GM18499 (cell line): ENCODE data around the gene TOM1L2.

Source experiments
- ATAC-seq: cut with Tn5 transposase; IDR thresholded peaks from one replicate; pipeline ENCODE4 v1.9.1; 2021; ENCODE audit warnings: moderate number of reproducible peaks; ENCODE audit not compliant: insufficient read depth, unreplicated experiment

Gene TOM1L2

DNA sequence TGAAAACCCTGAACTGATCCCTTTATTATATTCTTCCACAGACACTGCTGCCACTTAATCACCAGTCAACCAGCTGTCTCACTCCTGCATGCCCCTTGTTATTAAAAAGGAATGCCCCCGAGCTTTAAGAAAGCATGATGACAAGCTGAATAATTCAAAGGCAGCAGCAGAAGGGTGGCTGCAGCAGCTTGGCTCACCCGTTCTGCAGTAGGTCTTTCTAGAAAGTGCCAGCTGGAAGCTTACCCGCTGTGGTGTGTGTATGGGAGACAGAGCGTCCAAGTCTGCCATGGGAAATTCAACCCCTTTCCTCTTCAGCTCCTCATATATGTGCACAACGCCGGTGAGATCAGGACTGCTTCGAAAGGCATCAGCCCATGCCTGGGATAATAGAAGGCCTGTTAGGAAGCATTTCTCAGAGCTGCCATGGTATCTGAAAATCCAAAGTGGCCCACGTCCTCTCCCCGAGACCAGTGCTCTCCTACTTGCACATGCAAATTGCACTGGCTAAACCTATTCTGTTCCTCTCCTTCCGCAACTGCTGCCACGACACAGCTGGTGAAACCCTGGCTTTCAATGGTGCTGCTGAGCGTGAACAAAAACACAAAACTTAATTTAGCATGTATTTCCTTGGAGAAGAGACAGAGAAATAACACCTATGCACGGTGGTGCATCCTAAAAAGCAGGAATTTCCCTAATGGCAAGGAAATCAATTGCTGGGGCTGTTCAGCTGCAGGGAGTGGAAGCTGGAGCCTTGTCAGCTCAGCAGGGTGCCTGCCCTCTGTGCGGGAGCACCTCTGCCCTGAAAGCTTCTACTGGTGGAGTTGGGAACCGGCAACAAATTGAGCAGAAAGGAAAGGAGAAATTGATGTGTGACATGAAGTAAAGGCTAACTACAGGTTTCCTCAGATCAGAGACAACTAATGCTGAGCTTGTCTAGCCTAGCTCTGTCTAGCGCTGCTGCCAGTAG, 87.5 kb downstream of the TOM1L2 start:
- no peak for ATAC-seq

DNA sequence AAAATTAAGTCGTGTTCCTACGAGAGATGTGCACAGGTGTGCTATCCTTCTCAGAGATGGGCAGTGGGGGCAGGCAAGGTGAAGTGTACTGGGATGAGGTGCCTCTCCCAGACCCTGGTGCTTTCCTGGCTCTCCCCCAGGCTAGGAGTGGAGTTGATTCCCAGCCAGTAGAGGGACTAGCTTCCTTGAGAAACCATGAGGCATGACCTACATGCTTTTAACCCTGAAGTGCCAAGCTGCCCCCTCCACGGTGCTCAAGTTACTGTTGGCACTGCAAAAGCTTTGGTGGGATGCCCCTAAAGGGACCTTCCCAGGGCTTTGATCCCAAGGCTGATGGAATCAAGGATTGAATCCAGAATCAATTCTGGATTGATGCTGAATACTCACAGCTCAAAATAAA, 88.4 kb downstream of the TOM1L2 start:
- no peak for ATAC-seq

DNA sequence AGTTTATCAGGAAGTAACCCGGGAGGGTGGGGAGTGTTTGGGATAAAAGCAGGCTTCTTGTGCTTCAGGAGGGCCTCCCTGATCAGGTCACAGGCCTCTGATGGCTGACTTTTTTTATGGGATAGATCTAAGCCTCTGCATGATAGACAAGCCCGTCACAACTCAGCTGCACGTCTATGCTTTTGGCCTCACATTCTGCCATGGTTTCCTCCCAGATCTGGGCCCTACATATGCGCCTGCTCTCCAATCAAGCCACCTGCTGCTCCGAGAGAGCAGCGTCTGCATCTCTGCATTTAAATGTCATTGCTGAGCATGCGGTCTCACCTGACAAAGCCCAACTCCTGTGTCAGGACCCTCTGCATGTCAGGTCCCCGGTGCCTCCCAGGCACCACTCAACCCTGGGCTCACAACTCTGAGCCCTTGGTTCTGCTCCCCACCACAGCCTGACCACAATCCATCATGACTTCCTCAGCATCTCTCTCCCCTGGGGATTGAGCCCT, 90.1 kb downstream of the TOM1L2 start:
- no peak for ATAC-seq

DNA sequence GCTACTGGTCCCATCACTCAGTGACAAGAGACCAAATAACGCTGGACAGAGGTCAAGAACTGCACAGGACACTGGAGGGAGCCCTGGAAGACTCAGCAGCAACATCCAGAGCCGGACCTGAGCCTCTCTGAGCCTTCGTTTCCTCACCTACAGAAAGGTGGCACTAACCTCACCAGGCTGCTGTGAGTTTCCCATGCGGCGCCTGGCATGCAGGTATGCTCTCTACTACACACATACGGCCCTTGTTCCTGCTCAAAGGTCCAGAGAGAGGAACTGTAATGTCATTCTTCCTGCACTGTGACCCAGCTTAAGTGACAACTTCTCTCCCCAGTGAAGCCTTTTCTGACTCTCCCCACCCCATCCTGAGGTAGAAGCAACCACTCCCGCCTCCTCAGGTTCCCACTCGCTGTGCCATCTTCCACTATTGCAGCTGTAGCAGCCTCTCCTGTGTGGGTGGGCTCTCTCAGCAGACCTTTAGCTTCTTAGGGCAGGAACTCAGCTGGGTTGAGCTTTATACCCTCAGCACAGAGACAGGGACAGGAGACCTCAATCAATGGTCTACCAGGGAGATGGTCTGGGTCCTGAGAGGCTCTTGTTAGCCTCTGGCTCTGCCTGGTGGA, 91.5 kb downstream of the TOM1L2 start:
- ATAC-seq: no peak

DNA sequence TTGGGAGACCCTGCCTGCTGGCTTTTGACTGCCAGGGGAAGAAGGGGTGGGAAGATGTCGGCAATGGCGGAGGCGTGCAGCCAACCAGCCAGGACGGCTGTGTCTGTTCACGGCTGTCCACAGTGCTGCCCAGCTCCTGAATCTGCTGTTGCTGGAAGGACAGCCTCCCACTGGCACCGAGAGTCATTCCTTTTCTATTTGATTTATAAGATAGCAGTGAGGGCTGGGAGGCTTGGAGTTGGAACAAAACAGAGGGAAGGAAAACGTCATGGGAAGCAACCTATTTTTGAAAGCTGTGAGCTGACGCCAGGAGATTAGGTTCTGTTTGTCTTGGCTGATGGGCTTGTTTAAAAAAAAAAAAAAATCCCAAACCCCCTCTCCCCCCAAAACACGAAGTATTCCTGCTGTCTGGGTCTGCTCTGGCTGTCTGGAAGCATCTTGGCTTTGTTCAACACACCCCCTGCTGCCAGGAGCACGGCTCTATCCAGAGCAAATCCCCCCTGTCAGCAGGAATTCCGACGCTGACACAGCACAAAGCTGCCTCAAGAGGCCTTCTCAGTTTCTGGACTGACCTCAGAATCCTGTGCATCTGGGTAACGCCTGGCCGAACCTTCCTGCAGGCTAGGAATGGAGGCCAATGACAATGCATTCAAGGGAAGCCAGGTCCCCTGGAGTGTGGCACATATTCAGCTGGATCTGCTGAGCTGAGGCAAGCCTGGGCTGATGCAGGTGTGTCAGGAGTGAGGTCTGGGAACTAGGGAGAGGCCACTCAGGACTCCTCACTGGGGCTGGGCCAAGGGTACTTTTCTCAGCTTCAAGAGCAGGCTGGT, 94.5 kb downstream of the TOM1L2 start:
- no peak for ATAC-seq

GRCh38 chr17:17876959-17877528, 95.2 kb downstream of the TOM1L2 start:
- ATAC-seq: no peak

DNA sequence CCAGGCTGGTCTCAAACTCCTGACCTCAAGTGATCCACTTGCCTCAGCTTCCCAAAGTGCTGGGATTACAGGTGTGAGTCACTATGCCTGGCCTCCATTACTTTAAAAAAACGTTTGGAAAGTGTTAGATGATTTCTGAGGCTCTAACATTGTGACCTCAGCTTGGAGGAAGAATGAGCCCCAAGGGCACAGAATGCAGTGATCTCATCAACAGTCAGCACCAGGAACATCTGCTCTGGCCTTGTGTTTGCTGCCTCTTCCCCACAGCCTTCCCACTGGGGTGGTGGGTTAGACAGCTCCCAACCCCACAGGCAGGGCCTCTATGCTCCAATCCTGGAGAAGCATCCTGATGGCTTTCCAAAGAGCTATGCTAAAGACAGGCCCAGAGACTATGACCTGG, 97.7 kb downstream of the TOM1L2 start:
- no peak for ATAC-seq

DNA sequence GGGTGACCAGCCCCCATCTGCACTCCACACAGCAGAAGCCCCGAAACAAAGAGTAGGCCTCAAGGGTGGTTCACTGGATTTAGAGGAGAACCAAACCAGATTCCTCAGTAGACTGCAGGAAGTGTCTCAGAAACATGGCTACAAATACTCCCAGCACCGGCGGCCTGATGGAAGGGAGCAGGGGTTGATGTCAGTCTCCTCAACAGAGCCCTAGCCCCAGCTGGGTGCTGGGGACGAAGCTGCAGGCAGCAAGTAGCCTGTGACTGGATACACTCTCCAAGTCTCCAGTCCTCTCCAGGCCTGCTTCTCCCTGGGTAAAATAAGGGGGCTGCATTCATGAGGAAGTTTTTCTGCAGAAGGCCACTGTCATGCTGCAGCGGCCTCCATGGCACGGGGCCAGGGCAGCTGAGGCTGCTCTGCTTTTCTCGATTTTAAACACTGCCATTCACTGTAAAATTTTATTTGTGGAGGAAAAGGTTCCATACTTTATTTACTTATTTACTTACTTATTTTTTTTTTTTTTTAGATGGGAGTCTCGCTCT, 98.7 kb downstream of the TOM1L2 start:
- ATAC-seq: no peak

DNA sequence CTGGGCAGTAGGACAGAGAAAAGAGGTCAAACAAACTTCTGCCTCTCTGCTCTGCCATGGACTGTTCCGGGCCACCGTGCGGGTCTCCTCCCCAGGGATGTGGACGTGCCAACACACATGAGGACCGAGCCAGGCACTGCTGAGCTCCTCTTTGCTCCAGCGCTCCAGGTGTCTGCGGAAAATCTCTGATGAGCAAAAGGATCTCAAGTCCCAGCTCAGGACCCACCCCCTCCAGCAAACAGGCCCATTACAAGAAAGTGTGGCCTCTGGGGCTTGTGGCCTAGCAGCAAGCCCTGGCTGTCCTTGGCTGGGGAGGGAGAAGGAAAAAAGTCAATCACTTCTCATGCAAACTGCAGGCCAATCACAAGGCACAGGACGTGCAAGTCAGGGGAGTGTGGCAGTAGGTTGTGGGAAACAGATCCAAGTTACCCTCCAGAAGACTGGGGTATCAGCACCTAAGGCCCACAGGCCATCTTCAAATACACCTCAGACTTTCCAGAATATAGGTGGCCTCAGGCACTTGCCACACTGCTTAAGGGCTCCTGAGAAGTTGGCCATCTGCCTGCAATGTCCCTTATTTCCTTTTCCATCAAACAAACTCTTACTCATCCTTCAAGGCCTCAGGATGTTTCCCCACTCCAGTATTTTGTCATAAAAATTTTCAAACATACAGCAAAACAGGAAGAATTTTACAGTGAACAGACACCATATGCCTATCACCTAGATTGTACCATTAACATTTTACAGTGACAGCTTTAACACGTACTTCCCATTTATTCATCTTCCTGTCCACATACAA, 99.5 kb downstream of the TOM1L2 start:
- no peak for ATAC-seq

DNA sequence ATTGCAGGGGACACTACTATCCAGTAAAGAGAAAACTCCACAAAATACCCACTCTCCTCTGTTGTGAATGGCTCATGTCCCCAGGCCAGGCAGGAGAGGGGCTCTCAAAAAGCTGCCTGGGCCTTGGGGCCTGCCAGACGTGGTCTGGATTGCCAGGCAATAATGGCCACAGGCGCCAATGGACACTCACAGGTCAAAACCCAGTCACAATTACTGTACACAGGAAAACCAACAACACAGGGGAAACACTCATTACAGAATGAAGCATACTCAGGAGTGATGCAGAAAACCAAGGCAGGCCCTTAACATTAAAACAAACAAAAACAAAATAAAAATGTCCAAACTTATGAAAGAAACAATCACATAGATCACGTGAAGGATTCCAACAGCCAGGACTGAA, 100.3 kb downstream of the TOM1L2 start:
- no peak for ATAC-seq

DNA sequence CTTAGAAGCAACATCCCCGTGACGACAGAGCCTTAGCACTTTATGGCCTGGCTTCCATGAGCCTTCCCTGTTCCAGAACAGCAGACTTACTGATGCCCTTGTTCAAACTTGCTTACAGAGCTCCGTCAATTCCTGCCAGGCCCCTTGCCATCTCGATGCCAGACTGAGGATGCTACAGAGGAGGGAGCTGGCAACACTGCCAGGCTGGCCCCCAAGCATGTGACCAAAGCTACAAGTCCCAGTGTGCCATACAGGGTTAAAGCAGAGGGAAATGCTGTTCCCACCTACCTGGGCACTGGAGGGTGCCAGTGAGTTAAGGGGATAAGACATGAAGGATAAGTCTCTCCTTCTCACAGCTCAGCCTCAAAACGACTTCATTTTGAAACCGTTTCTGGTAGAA, 102.0 kb downstream of the TOM1L2 start:
- ATAC-seq: no peak

DNA sequence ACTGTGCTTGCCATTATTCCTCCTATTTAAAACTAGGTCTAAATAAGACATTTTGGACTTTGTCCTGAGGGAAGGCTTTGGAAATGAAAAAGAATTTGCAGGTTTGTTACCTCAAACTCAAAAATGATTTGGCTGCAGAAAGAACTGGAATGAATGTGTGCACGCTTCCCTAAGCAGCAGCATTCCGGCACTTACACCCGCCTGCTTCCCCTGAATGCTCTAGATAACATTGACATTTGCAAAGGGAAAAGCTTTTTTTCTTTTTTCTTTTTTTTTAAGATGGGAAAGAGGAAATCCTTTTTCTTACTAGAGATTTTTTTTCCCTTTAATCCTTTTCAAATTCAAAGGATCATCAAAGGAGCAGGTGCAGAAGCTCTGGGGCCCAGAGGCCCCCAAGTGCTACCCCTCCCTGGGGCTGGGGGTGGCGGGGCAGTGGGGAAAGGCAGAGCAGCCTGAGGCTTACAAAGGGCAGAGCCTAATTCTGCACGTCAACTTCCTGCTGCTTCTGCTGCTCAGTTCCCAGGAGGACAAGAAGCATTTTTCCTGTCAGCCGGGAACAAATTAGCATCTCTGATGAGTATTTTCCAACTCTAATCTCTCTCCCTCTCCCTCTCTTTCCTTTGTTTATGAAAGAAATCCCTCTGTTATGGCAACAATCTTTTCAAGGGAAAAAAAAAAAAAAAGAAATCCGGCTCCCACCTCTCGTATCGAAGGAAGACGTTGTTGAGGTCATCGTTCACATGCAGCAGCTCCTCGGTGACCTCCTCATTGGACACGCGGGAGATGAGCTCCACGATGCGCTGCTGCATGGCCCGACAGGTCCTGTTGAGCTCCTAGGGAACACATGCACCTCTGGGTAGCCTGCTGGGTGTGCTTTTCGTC, 103.3 kb downstream of the TOM1L2 start:
- no peak for ATAC-seq

DNA sequence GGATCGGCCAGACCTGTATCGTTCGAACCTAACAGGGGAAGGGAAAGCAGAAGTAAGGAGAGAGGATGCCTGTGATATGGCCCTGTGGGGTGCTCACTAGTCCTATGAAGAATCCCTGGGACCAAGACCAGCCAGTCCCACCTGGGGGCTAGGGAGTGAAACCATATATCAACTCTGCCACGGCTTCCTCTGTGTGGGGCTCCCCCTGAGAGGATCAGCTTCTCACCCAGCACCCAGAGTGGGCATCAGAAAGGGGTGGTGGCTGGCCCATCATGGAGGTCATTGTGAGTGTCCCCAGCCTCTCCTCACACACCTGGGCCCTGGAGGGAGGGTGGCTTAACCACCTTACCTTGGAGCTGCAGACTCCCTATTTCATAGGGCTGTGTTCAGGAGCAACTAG, 105.3 kb downstream of the TOM1L2 start:
- no peak for ATAC-seq

- ATAC-seq: no peak
Measured at GRCh38 chr17:17866425-17866824, 105.8 kb downstream of the TOM1L2 start.

GRCh38 chr17:17865035-17865434, 107.2 kb downstream of the TOM1L2 start:
- no peak for ATAC-seq

- ATAC-seq: no peak
Measured at GRCh38 chr17:17860766-17861107, 111.5 kb downstream of the TOM1L2 start.

DNA sequence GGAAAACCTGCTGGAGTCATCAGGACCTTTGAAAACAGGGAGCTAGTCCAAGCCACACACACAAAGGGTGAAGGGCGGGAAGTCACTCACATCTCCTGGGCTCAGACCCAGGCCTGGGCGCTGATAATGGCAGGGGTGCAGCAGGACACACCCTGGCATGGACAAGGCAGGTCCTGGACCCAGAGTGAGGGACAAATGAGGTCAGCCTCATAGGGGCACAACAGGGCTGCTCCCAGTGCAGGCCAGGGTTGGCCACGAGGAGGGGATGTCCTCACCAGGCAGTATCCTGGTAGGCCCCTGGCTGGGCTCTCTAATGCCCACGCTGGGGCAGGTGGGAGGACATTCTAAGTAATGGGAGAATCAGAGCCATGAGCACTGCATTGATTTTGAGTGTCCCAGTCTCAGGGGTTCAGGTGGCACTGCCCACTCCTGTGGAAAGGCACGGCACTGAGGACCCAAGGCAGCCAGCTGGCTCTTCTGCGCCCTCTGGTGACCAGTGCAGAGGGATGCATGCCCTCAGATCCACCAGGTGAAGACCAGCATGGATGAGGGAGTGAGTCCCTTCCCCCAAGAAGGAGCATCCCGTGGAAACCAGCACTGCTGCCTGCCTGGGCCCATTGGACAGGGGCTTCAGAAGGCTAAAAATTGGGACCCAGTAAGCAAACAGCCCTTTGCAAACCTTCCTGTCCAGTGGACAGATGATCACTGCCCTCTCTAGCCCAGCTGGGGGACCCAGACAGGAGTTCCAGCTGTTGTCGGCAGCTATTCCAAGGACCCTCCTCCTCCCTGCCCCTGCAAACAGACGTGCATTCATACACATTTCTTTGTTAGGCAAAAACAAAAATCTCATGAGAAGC, 112.1 kb downstream of the TOM1L2 start:
- no peak for ATAC-seq

DNA sequence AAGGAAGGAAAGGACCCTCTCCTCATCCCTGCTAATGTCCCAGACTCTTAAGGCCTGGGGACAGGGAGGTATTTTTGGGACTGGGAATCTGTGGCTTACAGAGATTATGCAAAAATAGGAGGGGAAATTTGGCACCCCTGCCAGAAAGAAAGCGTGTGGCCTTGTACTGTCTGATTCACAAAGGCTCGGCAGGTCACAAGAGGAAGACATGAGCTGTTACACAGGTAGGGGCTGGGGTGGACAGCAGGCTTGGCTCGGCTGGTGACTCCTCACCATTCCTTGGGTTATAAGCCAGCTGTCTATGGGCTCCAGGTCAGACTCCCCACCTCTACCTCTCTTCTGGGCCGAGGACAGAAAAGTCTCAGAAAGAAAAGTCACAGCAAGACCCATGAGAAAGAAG, 114.7 kb downstream of the TOM1L2 start:
- no peak for ATAC-seq
